22Rv1 (cell line): ENCODE results near the gene PDGFA.

Source experiments
- CTCF ChIP-seq: fragments of 450-650 bp; IDR thresholded peaks from 2 replicates; pipeline ENCODE4 v1.5.1; 2017; ENCODE audit warnings: mild to moderate bottlenecking
- ZFX ChIP-seq: fragments of 450-650 bp; IDR thresholded peaks from 2 replicates; pipeline ENCODE4 v1.6.1; 2017; ENCODE audit warnings: antibody characterized with exemption, borderline replicate concordance

GRCh38 chr7:471866-472639, 47.6 kb downstream of the PDGFA start:
- TF ChIP-seq CTCF: no peak
- TF ChIP-seq ZFX: no peak
